A549 (cell line): ENCODE measurements around the gene GSTP1. TPM values are rescaled to one million over a fixed set of nuclear protein-coding genes. Genes with fewer than 3 reads are reported as not detected.

Source experiments
- CBX8 ChIP-seq: fragments of 200-600 bp; sonication (generic); IDR thresholded peaks from 2 replicates; pipeline ENCODE4 v1.6.1; 2016
- CEBPB ChIP-seq, 2 experiments: fragments of >200 bp in 1 of 2; sonication (Bioruptor Twin) in 1 of 2; formaldehyde crosslinking in 1 of 2; IDR thresholded peaks; 2 replicates each; pipeline ENCODE4 v1.6.1; 2012 to 2016
- CHD2 ChIP-seq: fragments of 150-350 bp; IDR thresholded peaks from 2 replicates; pipeline ENCODE4 v1.6.1; 2014; ENCODE audit warnings: low read length; ENCODE audit not compliant: partially characterized antibody
- EHF ChIP-seq: fragments of 250-450 bp; sonication (Bioruptor Pico); IDR thresholded peaks from 2 replicates; pipeline ENCODE4 v1.5.0; 2020; ENCODE audit warnings: mild to moderate bottlenecking
- FOSB ChIP-seq: fragments of 250-450 bp; sonication (Bioruptor Pico); IDR thresholded peaks from 2 replicates; pipeline ENCODE4 v1.5.0; 2020; ENCODE audit warnings: mild to moderate bottlenecking, moderate library complexity
- FOSL2 ChIP-seq, 2 experiments: fragments of 450-650 bp in 1 of 2; fragments of >200 bp in 1 of 2; sonication (Bioruptor Twin) in 1 of 2; formaldehyde crosslinking; IDR thresholded peaks; 2 replicates each; pipeline versions ENCODE4 v1.5.0 to v1.6.1; 2016 to 2020; ENCODE audit warnings: mild to moderate bottlenecking in 1 of 2, moderate library complexity in 1 of 2
- FOXS1 ChIP-seq: fragments of 250-450 bp; sonication (Bioruptor Pico); IDR thresholded peaks from 2 replicates; pipeline ENCODE4 v1.5.0; 2020; ENCODE audit warnings: mild to moderate bottlenecking, moderate library complexity
- GATA3 ChIP-seq: IDR thresholded peaks from 2 replicates; pipeline ENCODE4 v1.6.1; 2012; ENCODE audit warnings: borderline replicate concordance
- HDAC2 ChIP-seq: fragments of 200-600 bp; sonication (generic); IDR thresholded peaks from 2 replicates; pipeline ENCODE4 v1.6.1; 2016
- HOXB5 ChIP-seq: fragments of 250-450 bp; sonication (Bioruptor Pico); IDR thresholded peaks from 2 replicates; pipeline ENCODE4 v1.5.0; 2020; ENCODE audit warnings: mild to moderate bottlenecking, moderate library complexity
- KDM1A ChIP-seq: fragments of 200-600 bp; sonication (generic); IDR thresholded peaks from 2 replicates; pipeline ENCODE4 v1.6.1; 2016; ENCODE audit warnings: low read depth, mild to moderate bottlenecking
- MAFK ChIP-seq: fragments of 450-650 bp; IDR thresholded peaks from 2 replicates; pipeline ENCODE4 v1.6.1; 2014; ENCODE audit not compliant: partially characterized antibody
- MAZ ChIP-seq: fragments of 150-350 bp; IDR thresholded peaks from 2 replicates; pipeline ENCODE4 v1.6.1; 2014; ENCODE audit warnings: antibody characterized with exemption, low read depth, low read length, borderline replicate concordance
- MYC ChIP-seq: IDR thresholded peaks from 2 replicates; pipeline ENCODE4 v1.6.1; 2012; ENCODE audit warnings: mild to moderate bottlenecking, inconsistent platforms, low read length, improper control_type of control experiment, borderline replicate concordance
- POLR2AphosphoS2 ChIP-seq: conservative IDR thresholded peaks from 2 replicates; pipeline ENCODE4 v1.6.1; 2012; ENCODE audit warnings: low read length, improper control_type of control experiment, inconsistent platforms
- RAD21 ChIP-seq, 2 experiments: fragments of >200 bp in 1 of 2; sonication (Bioruptor Twin) in 1 of 2; formaldehyde crosslinking in 1 of 2; IDR thresholded peaks in 1 of 2; conservative IDR thresholded peaks in 1 of 2; 2 replicates in 1 of 2; 3 replicates in 1 of 2; pipeline ENCODE4 v1.6.1; 2012 to 2018; ENCODE audit warnings: inconsistent platforms in 1 of 2
- RARB ChIP-seq: fragments of 250-450 bp; sonication (Bioruptor Pico); IDR thresholded peaks from 2 replicates; pipeline ENCODE4 v1.8.0; 2021; ENCODE audit warnings: mild to moderate bottlenecking, moderate library complexity
- RFX5 ChIP-seq: fragments of 450-650 bp; IDR thresholded peaks from 2 replicates; pipeline ENCODE4 v1.7.1; 2014; ENCODE audit warnings: antibody characterized with exemption, mild to moderate bottlenecking, moderate library complexity
- TFCP2L1 ChIP-seq: fragments of 250-450 bp; sonication (Bioruptor Pico); IDR thresholded peaks from 2 replicates; pipeline ENCODE4 v1.5.0; 2021; ENCODE audit warnings: mild to moderate bottlenecking
- ZFP36 ChIP-seq: fragments of 450-650 bp; IDR thresholded peaks from 2 replicates; pipeline ENCODE4 v1.6.1; 2014; ENCODE audit warnings: borderline replicate concordance; ENCODE audit not compliant: partially characterized antibody
- ZNF302 ChIP-seq: fragments of 250-450 bp; sonication (Bioruptor Pico); IDR thresholded peaks from 2 replicates; pipeline ENCODE4 v1.9.0; 2021; ENCODE audit warnings: inconsistent platforms, mild to moderate bottlenecking, moderate library complexity
- polyA plus RNA-seq, 4 experiments: library from polyadenylated mRNA; depleted of rRNA in 3 of 4; stranded (reverse); fragments of >200 nt; fragmentation: RNase III in 1 of 4; extraction: RNeasy Plus Mini Kit Qiagen cat#74134 plus additional on column Dnase treatment in 1 of 4; gene quantifications; 2 replicates in 3 of 4; 3 replicates in 1 of 4; pipeline ENCODE4 v1.2.3, GENCODE V29; 2011 to 2017
- TF ChIP-seq, protein P1 (sequence below): fragments of 200-600 bp; sonication (generic); IDR thresholded peaks from 2 replicates; pipeline ENCODE4 v1.6.1; 2016; ENCODE audit warnings: antibody characterized with exemption, mild to moderate bottlenecking, moderate library complexity
- TF ChIP-seq, protein P2 (sequence below): fragments of 150-350 bp; IDR thresholded peaks from 2 replicates; pipeline ENCODE4 v1.6.1; 2014; ENCODE audit warnings: low read depth, mild to moderate bottlenecking, low read length
- TF ChIP-seq, protein P3 (sequence below): fragments of 450-650 bp; IDR thresholded peaks from 2 replicates; pipeline ENCODE4 v1.6.1; 2014; ENCODE audit warnings: antibody characterized with exemption

The GSTP1 gene
- polyA plus RNA-seq, 2 of the 4 experiments (the other 2 are of a cell fraction): 991 to 1,034 TPM

DNA sequence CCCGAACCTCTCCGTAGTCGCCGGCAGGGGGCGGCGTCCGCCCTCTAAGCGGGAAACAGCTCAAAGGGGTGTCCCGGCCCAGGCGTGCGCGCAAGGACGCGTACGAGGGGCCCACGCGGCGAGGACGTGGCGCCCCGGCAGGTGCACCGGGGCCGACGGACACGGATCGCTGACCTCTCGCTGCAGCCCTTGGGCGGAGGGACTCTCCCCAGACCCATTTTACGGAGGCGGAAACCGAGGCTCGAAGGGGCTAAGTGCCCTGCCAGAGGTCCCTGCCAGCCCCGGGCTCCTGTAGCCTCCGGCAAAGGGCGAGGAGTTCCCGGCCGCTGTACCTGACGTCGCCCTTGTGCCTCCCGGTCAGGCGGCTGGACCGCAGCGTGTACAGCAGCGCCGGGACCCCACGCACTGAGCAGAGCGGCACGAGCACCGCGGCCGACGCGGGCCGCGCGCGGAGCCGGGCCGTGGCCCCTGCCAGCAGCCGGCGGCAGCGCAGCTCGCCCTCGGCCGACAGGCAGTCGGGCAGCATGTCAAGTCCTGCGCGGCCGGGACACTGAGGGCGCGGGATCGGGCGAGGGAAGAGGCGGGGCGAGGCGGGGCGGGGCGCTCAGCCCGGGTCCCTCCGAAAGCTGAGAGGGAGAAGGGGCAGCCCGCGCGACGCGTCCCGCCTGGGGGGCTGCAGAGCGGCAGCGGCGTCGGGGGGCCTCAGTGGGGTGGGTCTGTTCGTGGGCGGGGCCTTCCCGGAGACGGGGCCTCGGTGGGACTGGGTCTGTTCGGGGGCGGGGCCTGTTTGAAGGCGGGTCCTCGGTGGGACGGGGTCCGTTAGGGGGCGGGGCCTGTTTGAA is 46.0 kb downstream of the GSTP1 start, which contains the start of gene NUDT8 (continued):
- TF ChIP-seq FOSB (CRISPR knock-in tag) (no peak), MYC (peak; percentile 70; the same call in 1 of the 2 replicates), CEBPB (IDR thresholded peaks at IDR 0.05) (no peak), RAD21 (conservative IDR thresholded peaks at IDR 0.05 in 1 of 2, IDR thresholded peaks at IDR 0.05 in 1 of 2) (peak; percentile 70 to 84), FOSL2 (IDR thresholded peaks at IDR 0.05) (no peak), FOSL2 (CRISPR knock-in tag; IDR thresholded peaks at IDR 0.05) (no peak), ZNF302 (CRISPR knock-in tag) (no peak), CHD2 (no peak), POLR2AphosphoS2 (no peak), RFX5 (no peak), MAZ (peak; percentile 76; the same call in 1 of the 2 replicates), CBX8 (no peak), TFCP2L1 (0 out of 2 replicates have a peak, but pooled peaks have one; percentile 27), RARB (CRISPR knock-in tag) (no peak), MAFK (no peak), KDM1A (peak; percentile 96), GATA3 (no peak), EHF (no peak), FOXS1 (CRISPR knock-in tag) (no peak), HDAC2 (peak; percentile 93; the same call in 1 of the 2 replicates), ZFP36 (no peak), HOXB5 (CRISPR knock-in tag) (no peak)
- TF ChIP-seq, protein P1, sequence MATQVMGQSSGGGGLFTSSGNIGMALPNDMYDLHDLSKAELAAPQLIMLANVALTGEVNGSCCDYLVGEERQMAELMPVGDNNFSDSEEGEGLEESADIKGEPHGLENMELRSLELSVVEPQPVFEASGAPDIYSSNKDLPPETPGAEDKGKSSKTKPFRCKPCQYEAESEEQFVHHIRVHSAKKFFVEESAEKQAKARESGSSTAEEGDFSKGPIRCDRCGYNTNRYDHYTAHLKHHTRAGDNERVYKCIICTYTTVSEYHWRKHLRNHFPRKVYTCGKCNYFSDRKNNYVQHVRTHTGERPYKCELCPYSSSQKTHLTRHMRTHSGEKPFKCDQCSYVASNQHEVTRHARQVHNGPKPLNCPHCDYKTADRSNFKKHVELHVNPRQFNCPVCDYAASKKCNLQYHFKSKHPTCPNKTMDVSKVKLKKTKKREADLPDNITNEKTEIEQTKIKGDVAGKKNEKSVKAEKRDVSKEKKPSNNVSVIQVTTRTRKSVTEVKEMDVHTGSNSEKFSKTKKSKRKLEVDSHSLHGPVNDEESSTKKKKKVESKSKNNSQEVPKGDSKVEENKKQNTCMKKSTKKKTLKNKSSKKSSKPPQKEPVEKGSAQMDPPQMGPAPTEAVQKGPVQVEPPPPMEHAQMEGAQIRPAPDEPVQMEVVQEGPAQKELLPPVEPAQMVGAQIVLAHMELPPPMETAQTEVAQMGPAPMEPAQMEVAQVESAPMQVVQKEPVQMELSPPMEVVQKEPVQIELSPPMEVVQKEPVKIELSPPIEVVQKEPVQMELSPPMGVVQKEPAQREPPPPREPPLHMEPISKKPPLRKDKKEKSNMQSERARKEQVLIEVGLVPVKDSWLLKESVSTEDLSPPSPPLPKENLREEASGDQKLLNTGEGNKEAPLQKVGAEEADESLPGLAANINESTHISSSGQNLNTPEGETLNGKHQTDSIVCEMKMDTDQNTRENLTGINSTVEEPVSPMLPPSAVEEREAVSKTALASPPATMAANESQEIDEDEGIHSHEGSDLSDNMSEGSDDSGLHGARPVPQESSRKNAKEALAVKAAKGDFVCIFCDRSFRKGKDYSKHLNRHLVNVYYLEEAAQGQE: no peak
- TF ChIP-seq, protein P2, sequence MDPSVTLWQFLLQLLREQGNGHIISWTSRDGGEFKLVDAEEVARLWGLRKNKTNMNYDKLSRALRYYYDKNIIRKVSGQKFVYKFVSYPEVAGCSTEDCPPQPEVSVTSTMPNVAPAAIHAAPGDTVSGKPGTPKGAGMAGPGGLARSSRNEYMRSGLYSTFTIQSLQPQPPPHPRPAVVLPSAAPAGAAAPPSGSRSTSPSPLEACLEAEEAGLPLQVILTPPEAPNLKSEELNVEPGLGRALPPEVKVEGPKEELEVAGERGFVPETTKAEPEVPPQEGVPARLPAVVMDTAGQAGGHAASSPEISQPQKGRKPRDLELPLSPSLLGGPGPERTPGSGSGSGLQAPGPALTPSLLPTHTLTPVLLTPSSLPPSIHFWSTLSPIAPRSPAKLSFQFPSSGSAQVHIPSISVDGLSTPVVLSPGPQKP: no peak
- TF ChIP-seq, protein P3, sequence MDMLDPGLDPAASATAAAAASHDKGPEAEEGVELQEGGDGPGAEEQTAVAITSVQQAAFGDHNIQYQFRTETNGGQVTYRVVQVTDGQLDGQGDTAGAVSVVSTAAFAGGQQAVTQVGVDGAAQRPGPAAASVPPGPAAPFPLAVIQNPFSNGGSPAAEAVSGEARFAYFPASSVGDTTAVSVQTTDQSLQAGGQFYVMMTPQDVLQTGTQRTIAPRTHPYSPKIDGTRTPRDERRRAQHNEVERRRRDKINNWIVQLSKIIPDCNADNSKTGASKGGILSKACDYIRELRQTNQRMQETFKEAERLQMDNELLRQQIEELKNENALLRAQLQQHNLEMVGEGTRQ: no peak
